Measurements from ENCODE around the gene SEC14L3.
"Not testable (repeated sequence)": the region's sequence is repeated elsewhere in the genome, so short reads cannot be mapped to it uniquely, and the experiment has no call there.

The SEC14L3 gene

GRCh38 chr22:30486661-30487115 lies 14.9 kb upstream of the SEC14L3 start:
- no peak for DNase-seq (ENCODE audit: insufficient read length, low spot score)
- no peak for FAIRE-seq

- FAIRE-seq = no peak
- no peak for DNase-seq (ENCODE audit: insufficient read length, low spot score)
Measured at GRCh38 chr22:30486118-30486517, 14.3 kb upstream of the SEC14L3 start.

- DNase-seq (ENCODE audit: insufficient read length, low spot score) (peak; percentile 80), FAIRE-seq (peak; percentile 40)
Measured at GRCh38 chr22:30485362-30485988, 13.7 kb upstream of the SEC14L3 start.

GRCh38 chr22:30483169-30483568 lies 11.4 kb upstream of the SEC14L3 start:
- FAIRE-seq (no peak), DNase-seq (ENCODE audit: insufficient read length, low spot score) (no peak)

- no peak for FAIRE-seq
- DNase-seq (ENCODE audit: insufficient read length, low spot score) = peak; percentile 7
Measured at GRCh38 chr22:30481711-30482110, 9.9 kb upstream of the SEC14L3 start.

- FAIRE-seq = no peak
- no peak for DNase-seq (ENCODE audit: insufficient read length, low spot score)
Measured at GRCh38 chr22:30479981-30480380, 8.2 kb upstream of the SEC14L3 start.

GRCh38 chr22:30474683-30475424 lies 3.0 kb upstream of the SEC14L3 start:
- DNase-seq (ENCODE audit: insufficient read length, low spot score) (no peak), FAIRE-seq (no peak)

GRCh38 chr22:30474121-30474520 lies 2.3 kb upstream of the SEC14L3 start:
- FAIRE-seq (no peak), DNase-seq (ENCODE audit: insufficient read length, low spot score) (no peak)

- no peak for DNase-seq (ENCODE audit: insufficient read length, low spot score)
- no peak for FAIRE-seq
Measured at GRCh38 chr22:30472994-30473720, 1.3 kb upstream of the SEC14L3 start.

- FAIRE-seq = no peak
Measured at GRCh38 chr22:30470655-30471054, 1.2 kb downstream of the SEC14L3 start.

GRCh38 chr22:30469165-30469564 lies 2.7 kb downstream of the SEC14L3 start:
- no peak for FAIRE-seq

More at GRCh38 chr22:30470655-30471054, 1.2 kb downstream of the SEC14L3 start:
- DNase-seq (ENCODE audit: insufficient read length, low spot score) = no peak

GRCh38 chr22:30460555-30460954 lies 11.3 kb downstream of the SEC14L3 start:
- not testable (repeated sequence) for DNase-seq (ENCODE audit: insufficient read length, low spot score); FAIRE-seq

More at GRCh38 chr22:30469165-30469564, 2.7 kb downstream of the SEC14L3 start:
- no peak for DNase-seq (ENCODE audit: insufficient read length, low spot score)

GRCh38 chr22:30460147-30460546 lies 11.7 kb downstream of the SEC14L3 start:
- DNase-seq (ENCODE audit: insufficient read length, low spot score) = no peak
- FAIRE-seq = no peak

GRCh38 chr22:30459181-30460052 lies 12.4 kb downstream of the SEC14L3 start:
- FAIRE-seq = no peak
- no peak for DNase-seq (ENCODE audit: insufficient read length, low spot score)

- DNase-seq (ENCODE audit: insufficient read length, low spot score) (no peak), FAIRE-seq (no peak)
Measured at GRCh38 chr22:30457981-30458380, 13.8 kb downstream of the SEC14L3 start.

GRCh38 chr22:30455075-30455840 lies 16.6 kb downstream of the SEC14L3 start:
- DNase-seq (ENCODE audit: insufficient read length, low spot score) = no peak

GRCh38 chr22:30453731-30454510 lies 17.9 kb downstream of the SEC14L3 start:
- FAIRE-seq = no peak
- no peak for DNase-seq (ENCODE audit: insufficient read length, low spot score)

More at GRCh38 chr22:30455075-30455840, 16.6 kb downstream of the SEC14L3 start:
- FAIRE-seq = no peak

- DNase-seq (ENCODE audit: insufficient read length, low spot score) = no peak
- no peak for FAIRE-seq
Measured at GRCh38 chr22:30452861-30453260, 19.0 kb downstream of the SEC14L3 start.

- not testable (repeated sequence) for FAIRE-seq; DNase-seq (ENCODE audit: insufficient read length, low spot score)
Measured at GRCh38 chr22:30451488-30451887, 20.3 kb downstream of the SEC14L3 start.

All from HTR-8/SVneo (cell line).